Measurements from ENCODE around the gene DCT. TPM values are rescaled to one million over a fixed set of nuclear protein-coding genes. Genes with fewer than 3 reads are reported as not detected.

Gene DCT
- total and polyA plus RNA-seq, 2 donors (not counting 3 experiments of a cell fraction or from before 2014, with no cell fraction given): not detected

DNA sequence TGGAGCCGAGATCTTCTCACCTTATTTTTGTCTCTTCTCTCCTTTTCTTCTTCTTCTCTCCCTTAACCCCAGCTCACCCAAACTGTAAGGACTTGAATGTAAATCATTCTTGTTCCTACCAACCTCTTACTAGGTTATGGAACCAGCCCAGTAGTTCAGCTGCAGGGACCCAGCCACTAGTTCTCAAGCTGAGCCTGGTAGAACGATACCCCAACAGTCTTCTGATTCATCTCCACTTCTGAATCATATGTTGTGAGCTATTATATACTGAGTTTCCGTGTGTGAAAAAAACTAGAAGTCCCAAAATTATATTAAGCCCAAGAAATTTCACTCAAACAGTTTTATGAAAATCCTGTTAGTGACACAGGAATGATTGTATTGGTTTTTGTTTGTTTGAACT is 67.7 kb downstream of the DCT start:
- Histone ChIP-seq H3K4me2 (ENCODE audit: insufficient read depth, low read length) (no peak overlapping the region), H3K27me3 (ENCODE audit: control insufficient read depth in 2 of 2, insufficient read depth in 2 of 2, low read length in 2 of 2) (no peaks in the 10 kb centered on the region), H3K4me1 (ENCODE audit: control insufficient read depth, extremely low read depth, insufficient read depth, low read length) (no peaks in the 10 kb centered on the region), H3K27ac (ENCODE audit: insufficient read depth, low read depth, low read length) (no peak overlapping the region), H2AFZ (ENCODE audit: low read depth, low read length) (no peak overlapping the region), H3K9me3 (replicated peaks; ENCODE audit: control insufficient read depth, insufficient read depth, low read length) (no peaks in the 10 kb centered on the region), H3K4me3 (replicated peaks in 1 of 3; ENCODE audit: insufficient read depth in 1 of 3, low read depth in 1 of 3, low read length in 3 of 3) (no peak overlapping the region), H3K79me2 (ENCODE audit: control insufficient read depth, insufficient read depth, low read length) (no peaks in the 10 kb centered on the region), H3K36me3 (ENCODE audit: control insufficient read depth in 2 of 2, extremely low read depth in 1 of 2, insufficient read depth in 2 of 2, low read length in 2 of 2) (no peaks in the 10 kb centered on the region), H3K9ac (replicated peaks; ENCODE audit: extremely low read depth, insufficient read depth, low read length) (no peak overlapping the region), H4K20me1 (replicated peaks; ENCODE audit: control insufficient read depth, extremely low read depth, insufficient read depth, low read length) (no peaks in the 10 kb centered on the region), H3K9me1 (replicated peaks; ENCODE audit: control insufficient read depth, extremely low read depth, insufficient read depth, low read length) (no peaks in the 10 kb centered on the region)
- ChIA-PET POLR2A (no interaction called here), CTCF (interaction anchor here (1.0 kb wide), 1 partner anchor 27 kb away, joined by 3 read pairs; no protein-coding TSS in a partner anchor)
- intact Hi-C loops (cut with micrococcal nuclease) (no loop called here), dilution Hi-C loops (cut with MboI; ENCODE audit: extremely low pct_ligation_motif_present, low sequenced_read_pairs) (no loop called here)
- FAIRE-seq: no peak
- no TSS peak for BruUV-seq (replicated peaks)
- TF ChIP-seq GATA2 (IDR thresholded peaks at IDR 0.05; ENCODE audit: insufficient read depth, insufficient read length, low read depth, low read length) (no peak), POLR2AphosphoS5 (IDR thresholded peaks at IDR 0.05; ENCODE audit: insufficient read depth, low read depth, low read length) (no peak)
- TF ChIP-seq, protein P1, sequence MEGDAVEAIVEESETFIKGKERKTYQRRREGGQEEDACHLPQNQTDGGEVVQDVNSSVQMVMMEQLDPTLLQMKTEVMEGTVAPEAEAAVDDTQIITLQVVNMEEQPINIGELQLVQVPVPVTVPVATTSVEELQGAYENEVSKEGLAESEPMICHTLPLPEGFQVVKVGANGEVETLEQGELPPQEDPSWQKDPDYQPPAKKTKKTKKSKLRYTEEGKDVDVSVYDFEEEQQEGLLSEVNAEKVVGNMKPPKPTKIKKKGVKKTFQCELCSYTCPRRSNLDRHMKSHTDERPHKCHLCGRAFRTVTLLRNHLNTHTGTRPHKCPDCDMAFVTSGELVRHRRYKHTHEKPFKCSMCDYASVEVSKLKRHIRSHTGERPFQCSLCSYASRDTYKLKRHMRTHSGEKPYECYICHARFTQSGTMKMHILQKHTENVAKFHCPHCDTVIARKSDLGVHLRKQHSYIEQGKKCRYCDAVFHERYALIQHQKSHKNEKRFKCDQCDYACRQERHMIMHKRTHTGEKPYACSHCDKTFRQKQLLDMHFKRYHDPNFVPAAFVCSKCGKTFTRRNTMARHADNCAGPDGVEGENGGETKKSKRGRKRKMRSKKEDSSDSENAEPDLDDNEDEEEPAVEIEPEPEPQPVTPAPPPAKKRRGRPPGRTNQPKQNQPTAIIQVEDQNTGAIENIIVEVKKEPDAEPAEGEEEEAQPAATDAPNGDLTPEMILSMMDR (IDR thresholded peaks at IDR 0.05; ENCODE audit: extremely low read depth in 1 of 2, insufficient read depth in 1 of 2, low read depth in 1 of 2, low read length in 2 of 2): no peak
- DNase-seq (ENCODE audit: low read depth, low spot score): no peak

DNA sequence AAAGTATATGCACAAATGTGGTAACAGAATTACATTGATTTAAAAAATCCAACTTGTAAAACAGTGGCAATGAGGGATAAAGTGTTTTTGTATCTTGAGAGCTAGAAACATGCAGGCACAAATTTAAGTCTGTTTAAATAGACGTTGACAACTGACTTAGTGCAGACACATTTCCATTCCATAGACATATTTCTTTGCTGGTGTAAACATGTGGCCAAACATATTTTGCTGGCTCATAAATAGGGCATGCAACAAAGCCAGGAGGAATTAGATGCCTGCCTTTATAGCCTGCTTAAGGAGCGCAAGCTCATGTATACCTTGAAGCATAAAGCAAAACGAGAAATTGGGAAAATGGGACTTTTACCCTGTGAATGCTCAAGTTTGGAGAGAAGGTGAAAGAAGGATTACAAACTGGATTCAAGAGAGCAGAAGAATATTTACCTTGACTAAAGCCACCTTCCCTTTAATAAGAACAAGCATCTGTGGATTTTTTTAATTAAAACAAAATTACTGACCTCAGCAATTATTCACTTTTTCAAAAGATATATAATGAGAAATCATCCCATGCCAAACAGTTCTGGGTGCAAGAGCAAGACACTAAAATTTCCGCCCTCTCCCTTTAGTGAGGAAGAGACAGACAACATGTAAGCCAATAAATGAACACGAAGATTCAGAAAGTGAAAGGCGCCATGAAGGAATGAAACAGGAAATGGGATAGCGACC is 71.0 kb downstream of the DCT start:
- CTCF ChIA-PET: no interaction called here

More for the DNA sequence above, 71.0 kb downstream of the DCT start:
- H3K27me3 ChIP-seq (ENCODE audit: control insufficient read depth in 2 of 2, insufficient read depth in 2 of 2, low read length in 2 of 2): no peaks in the 10 kb centered on the region
- POLR2A ChIA-PET: no interaction called here
- intact Hi-C loops (cut with micrococcal nuclease): no loop called here
- no peaks in the 10 kb centered on the region for H3K4me1 ChIP-seq (ENCODE audit: control insufficient read depth, extremely low read depth, insufficient read depth, low read length)
- no peaks in the 10 kb centered on the region for H3K9me3 ChIP-seq (replicated peaks; ENCODE audit: control insufficient read depth, insufficient read depth, low read length)
- H4K20me1 ChIP-seq (replicated peaks; ENCODE audit: control insufficient read depth, extremely low read depth, insufficient read depth, low read length): no peaks in the 10 kb centered on the region
- H3K9me1 ChIP-seq (replicated peaks; ENCODE audit: control insufficient read depth, extremely low read depth, insufficient read depth, low read length): no peaks in the 10 kb centered on the region
- DNase-seq (ENCODE audit: low read depth, low spot score) (no peak), FAIRE-seq (no peak)
- TF ChIP-seq, protein P2, sequence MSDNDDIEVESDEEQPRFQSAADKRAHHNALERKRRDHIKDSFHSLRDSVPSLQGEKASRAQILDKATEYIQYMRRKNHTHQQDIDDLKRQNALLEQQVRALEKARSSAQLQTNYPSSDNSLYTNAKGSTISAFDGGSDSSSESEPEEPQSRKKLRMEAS (IDR thresholded peaks at IDR 0.05; ENCODE audit: insufficient read depth, insufficient read length): no peak
- TF ChIP-seq, protein P1 (IDR thresholded peaks at IDR 0.05; ENCODE audit: extremely low read depth in 1 of 2, insufficient read depth in 1 of 2, low read depth in 1 of 2, low read length in 2 of 2): no peak
- TF ChIP-seq GATA2 (IDR thresholded peaks at IDR 0.05; ENCODE audit: insufficient read depth, insufficient read length, low read depth, low read length) (no peak), FOS (IDR thresholded peaks at IDR 0.05; ENCODE audit: borderline replicate concordance, insufficient read depth, low read length) (no peak), POLR2A (IDR thresholded peaks at IDR 0.05; ENCODE audit: low read depth, low read length) (no peak), EZH2 (IDR thresholded peaks at IDR 0.05; ENCODE audit: borderline replicate concordance, low read depth, low read length, severe bottlenecking) (no peak), JUN (IDR thresholded peaks at IDR 0.05; ENCODE audit: borderline replicate concordance, insufficient read depth, insufficient read length, low read depth) (no peak), POLR2AphosphoS5 (IDR thresholded peaks at IDR 0.05; ENCODE audit: insufficient read depth, low read depth, low read length) (no peak), MYC (IDR thresholded peaks at IDR 0.05; ENCODE audit: low read depth, low read length) (no peak)
- H3K4me2 ChIP-seq (ENCODE audit: insufficient read depth, low read length): no peak overlapping the region
- H2AFZ ChIP-seq (ENCODE audit: low read depth, low read length): no peak overlapping the region
- no peak overlapping the region for H3K4me3 ChIP-seq (replicated peaks in 1 of 3; ENCODE audit: insufficient read depth in 1 of 3, low read depth in 1 of 3, low read length in 3 of 3)
- no peaks in the 10 kb centered on the region for H3K79me2 ChIP-seq (ENCODE audit: control insufficient read depth, insufficient read depth, low read length)
- no peak overlapping the region for H3K9ac ChIP-seq (replicated peaks; ENCODE audit: extremely low read depth, insufficient read depth, low read length)
- no peak overlapping the region for H3K27ac ChIP-seq (ENCODE audit: insufficient read depth, low read depth, low read length)
- no peaks in the 10 kb centered on the region for H3K36me3 ChIP-seq (ENCODE audit: control insufficient read depth in 2 of 2, extremely low read depth in 1 of 2, insufficient read depth in 2 of 2, low read length in 2 of 2)
- dilution Hi-C loops (cut with MboI; ENCODE audit: extremely low pct_ligation_motif_present, low sequenced_read_pairs): no loop called here
- BruUV-seq (replicated peaks): no TSS peak

Data from endothelial cell of umbilical vein (primary cell).